Heart left ventricle (tissue), 16 donors: ENCODE data around the gene LCT. TPM values are rescaled to one million over a fixed set of nuclear protein-coding genes. Genes with fewer than 3 reads are reported as not detected.

Experiments used
- ATAC-seq, 4 donors: fragments of 200-7000 bp; cut with Tn5 transposase; one replicate each; pipeline ENCODE4 v1.9.1; 2020 to 2022; ENCODE audit warnings: moderate library complexity in 4 of 4, mild to moderate bottlenecking in 3 of 4, moderate number of reproducible peaks in 1 of 4
- DNase-seq, 5 donors: peaks; one replicate each; pipeline ENCODE4 v3.0.0-alpha.2; 2020
- H3K27ac ChIP-seq, 12 donors: fragments of 200-600 bp; sonication (generic) in 4 of 12; one replicate each; pipeline versions ENCODE4 v1.5.0 to v1.8.0; 2016 to 2022; ENCODE audit warnings: mild to moderate bottlenecking in 2 of 12
- H3K27me3 ChIP-seq, 9 donors: fragments of 200-600 bp; sonication (generic) in 2 of 9; one replicate each; pipeline versions ENCODE4 v1.5.1 to v1.8.0; 2016 to 2022; ENCODE audit warnings: mild to moderate bottlenecking in 3 of 9
- H3K36me3 ChIP-seq, 9 donors: fragments of 200-600 bp; sonication (generic) in 2 of 9; one replicate each; pipeline versions ENCODE4 v1.5.0 to v1.8.0; 2018 to 2022; ENCODE audit warnings: mild to moderate bottlenecking in 2 of 9
- H3K4me1 ChIP-seq, 12 donors: fragments of 200-600 bp; sonication (generic) in 4 of 12; one replicate each; pipeline versions ENCODE4 v1.5.0 to v1.8.0; 2016 to 2022; ENCODE audit warnings: mild to moderate bottlenecking in 3 of 12
- H3K4me3 ChIP-seq, 12 donors: fragments of 200-600 bp; sonication (generic) in 4 of 12; one replicate each; pipeline versions ENCODE4 v1.5.0 to v1.8.0; 2017 to 2022; ENCODE audit warnings: mild to moderate bottlenecking in 9 of 12, moderate library complexity in 4 of 12
- H3K9me3 ChIP-seq, 12 donors: fragments of 200-600 bp; sonication (generic) in 4 of 12; one replicate each; pipeline versions ENCODE4 v1.5.0 to v1.8.0; 2016 to 2022; ENCODE audit warnings: mild to moderate bottlenecking in 1 of 12
- POLR2A ChIP-seq, 2 donors: fragments of 450-650 bp; IDR thresholded peaks; one replicate each; pipeline ENCODE4 v1.6.1; 2017; ENCODE audit warnings: antibody characterized with exemption in 2 of 2, mild to moderate bottlenecking in 2 of 2, moderate library complexity in 2 of 2
- WGBS, 4 donors: extraction: QIAGEN DNeasy Blood & Tissue Kit in 2 of 4; methylation state at CpG; one replicate each; pipeline versions ENCODE4 v1.1.5 to v1.1.7; 2013 to 2018; 5-methylcytosine and 5-hydroxymethylcytosine counted together
- intact Hi-C, 10 donors: fragments of 100-400 bp; cut with DNase I; formaldehyde crosslinking; loops; one replicate each; pipeline versions ENCODE4 v1.11.1 to v1.14.2; 2022
- polyA plus RNA-seq, 2 donors: library from polyadenylated mRNA; stranded (reverse); fragments of 200-250 nt; gene quantifications; one replicate each; pipeline ENCODE4 v1.2.3, GENCODE V29; 2013
- total RNA-seq, 9 donors: library from RNA; depleted of rRNA in 2 of 9; stranded (reverse); fragments of >200 nt in 2 of 9; fragmentation: NEBNext Ultra II Directional in 3 of 9; extraction: Animal tissue kit (Norgen Biotek cat#: 25700) in 3 of 9; gene quantifications; one replicate each; pipeline versions ENCODE4 v1.1.0 to v1.2.4, GENCODE V29; 2016 to 2023
- TF ChIP-seq, protein P1 (sequence below), 12 donors: fragments of 200-600 bp; sonication (generic) in 4 of 12; IDR thresholded peaks; one replicate each; pipeline versions ENCODE4 v1.5.0 to v1.8.0; 2018 to 2022; ENCODE audit warnings: antibody characterized with exemption in 12 of 12, mild to moderate bottlenecking in 5 of 12
- donor health status: ischemic (EF 13 %, LVEDD 7.1; RV severe dilation, severe dysfunction).
- donor health status: healthy with polysubstance abuse.
- donor health status: DM: no; HTN: yes; CAD: no.
- donor health status: DM: no; HTN: no; CAD: no.
- donor health status: ischemic (EF 25% LVEDD 6.9; RV normal size, moderate dysfunction).
- donor health status: ischemic (EF 25% LVEDD 5.7; RV mildly dilated, moderate dysfunction).
- donor health status: healthy.
- donor health status: DM: yes; HTN: yes; CAD: no.
- donor health status: ischemic (EF 35%, LVEDD 5.7; RV mildly dilated, moderate dysfunction).
- donor health status: nonischemic (EF 11% LVEDD 7.7; RV severe dilation, severe dysfunction).
- donor health status: DM: yes; HTN: yes; CAD: no.
- donor health status: PGD.
- donor health status: ischemic (EF 29% LVEDD 5.4; RV normal size, mild dysfunction).
- donor health status: nonischemic (EF 23%, LVEDD 6.1; RV moderate dilation, normal function).

LCT gene
- total and polyA plus RNA-seq, 11 donors: 0.06 TPM; not detected in 10

DNA sequence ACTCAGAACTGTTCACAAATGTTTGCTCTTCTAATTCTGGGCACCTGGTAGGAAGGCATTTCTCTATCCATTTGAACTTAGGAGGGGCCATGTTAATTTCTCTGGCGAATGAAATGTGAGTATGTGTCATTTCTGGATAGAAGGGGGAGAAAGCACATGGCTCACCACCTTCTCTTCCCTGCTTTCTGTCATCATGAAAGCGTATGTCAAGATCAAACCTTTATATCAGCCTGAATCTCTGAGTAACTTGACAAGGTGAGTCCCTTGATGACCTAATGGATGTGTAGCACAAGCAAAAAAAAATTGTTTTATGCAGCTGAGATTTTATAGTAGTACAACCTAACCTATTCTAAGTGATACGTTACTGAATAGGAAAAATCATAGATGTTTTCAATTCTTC, 12.1 kb upstream of the LCT start:
- WGBS, 4 donors: 97 to 98% (median 97%) methylated on average over 3 of the region's 3 CpGs
- intact Hi-C loops: no loop called here
- H3K27ac ChIP-seq: no peak overlapping the region
- TF ChIP-seq POLR2A (IDR thresholded peaks at IDR 0.05): no peak
- TF ChIP-seq, protein P1, sequence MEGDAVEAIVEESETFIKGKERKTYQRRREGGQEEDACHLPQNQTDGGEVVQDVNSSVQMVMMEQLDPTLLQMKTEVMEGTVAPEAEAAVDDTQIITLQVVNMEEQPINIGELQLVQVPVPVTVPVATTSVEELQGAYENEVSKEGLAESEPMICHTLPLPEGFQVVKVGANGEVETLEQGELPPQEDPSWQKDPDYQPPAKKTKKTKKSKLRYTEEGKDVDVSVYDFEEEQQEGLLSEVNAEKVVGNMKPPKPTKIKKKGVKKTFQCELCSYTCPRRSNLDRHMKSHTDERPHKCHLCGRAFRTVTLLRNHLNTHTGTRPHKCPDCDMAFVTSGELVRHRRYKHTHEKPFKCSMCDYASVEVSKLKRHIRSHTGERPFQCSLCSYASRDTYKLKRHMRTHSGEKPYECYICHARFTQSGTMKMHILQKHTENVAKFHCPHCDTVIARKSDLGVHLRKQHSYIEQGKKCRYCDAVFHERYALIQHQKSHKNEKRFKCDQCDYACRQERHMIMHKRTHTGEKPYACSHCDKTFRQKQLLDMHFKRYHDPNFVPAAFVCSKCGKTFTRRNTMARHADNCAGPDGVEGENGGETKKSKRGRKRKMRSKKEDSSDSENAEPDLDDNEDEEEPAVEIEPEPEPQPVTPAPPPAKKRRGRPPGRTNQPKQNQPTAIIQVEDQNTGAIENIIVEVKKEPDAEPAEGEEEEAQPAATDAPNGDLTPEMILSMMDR (IDR thresholded peaks at IDR 0.05): no peak
- peaks cover 0 to 93% (median 72%) of the 10 kb centered on the region in 9 donors for H3K36me3 ChIP-seq
- H3K4me3 ChIP-seq: no peak overlapping the region
- no peaks in the 10 kb centered on the region for H3K27me3 ChIP-seq
- no peak for DNase-seq
- H3K9me3 ChIP-seq: no peaks in the 10 kb centered on the region
- ATAC-seq: no peak
- H3K4me1 ChIP-seq: no peaks in the 10 kb centered on the region

DNA sequence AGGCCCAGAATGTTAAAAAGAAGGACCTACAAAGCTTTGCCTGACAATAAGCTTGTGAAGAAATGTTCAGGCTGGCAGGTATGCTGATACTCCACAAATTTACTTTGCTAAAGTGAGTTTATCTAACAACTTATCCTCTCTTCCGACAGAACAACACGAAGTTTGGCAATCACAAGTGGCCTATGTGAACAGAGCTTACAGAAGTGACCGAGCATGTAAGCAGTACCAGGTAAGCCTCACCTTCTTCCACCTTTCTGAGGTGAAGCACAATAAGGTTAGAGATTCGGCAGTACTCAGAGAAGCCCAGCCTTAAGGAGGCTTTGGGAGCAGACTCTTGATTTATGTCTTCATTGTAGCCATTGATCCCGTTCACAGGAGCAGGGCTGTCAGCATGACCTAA, 9.0 kb upstream of the LCT start:
- no peaks in the 10 kb centered on the region for H3K27me3 ChIP-seq
- intact Hi-C loops: no loop called here
- peaks cover 0 to 5% (median 0%) of the 10 kb centered on the region in 12 donors for H3K4me1 ChIP-seq
- no peaks in the 10 kb centered on the region for H3K9me3 ChIP-seq
- TF ChIP-seq POLR2A (IDR thresholded peaks at IDR 0.05): no peak
- TF ChIP-seq, protein P1 (IDR thresholded peaks at IDR 0.05): no peak
- no peak overlapping the region for H3K4me3 ChIP-seq
- no peak for ATAC-seq
- no peak for DNase-seq
- 91 to 95% (median 93%) methylated on average over 5 of the region's 5 CpGs for WGBS, 4 donors
- H3K36me3 ChIP-seq: peaks cover 0 to 84% (median 61%) of the 10 kb centered on the region in 9 donors
- no peak overlapping the region for H3K27ac ChIP-seq

DNA sequence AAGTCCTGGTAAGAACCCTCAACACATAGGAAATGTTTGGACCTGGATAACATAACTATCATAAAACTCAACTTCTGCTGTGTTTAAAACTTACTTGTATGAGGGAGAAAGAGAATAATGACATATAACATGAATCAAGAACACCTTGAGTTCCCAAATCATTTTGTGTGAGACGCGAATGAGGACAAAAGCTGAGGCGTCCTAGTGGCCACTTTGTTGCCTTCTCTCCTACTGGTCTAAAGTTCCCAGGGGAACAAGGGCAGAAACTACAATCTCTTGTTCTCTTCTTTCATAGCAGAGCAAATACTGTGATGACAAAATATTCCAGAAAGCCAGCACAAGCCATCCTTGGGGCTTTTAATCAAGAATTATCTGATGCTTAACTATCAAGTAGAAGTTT, 8.3 kb upstream of the LCT start:
- H3K9me3 ChIP-seq: no peaks in the 10 kb centered on the region
- no peak overlapping the region for H3K27ac ChIP-seq
- H3K36me3 ChIP-seq: peaks cover 0 to 77% (median 54%) of the 10 kb centered on the region in 9 donors
- ATAC-seq (no peak), DNase-seq (no peak)
- H3K27me3 ChIP-seq: no peaks in the 10 kb centered on the region
- 88 to 92% (median 90%) methylated on average over 3 of the region's 3 CpGs for WGBS, 4 donors
- intact Hi-C loops: no loop called here
- peaks cover 0 to 12% (median 3%) of the 10 kb centered on the region in 12 donors for H3K4me1 ChIP-seq
- no peak for TF ChIP-seq POLR2A (IDR thresholded peaks at IDR 0.05)
- TF ChIP-seq, protein P1 (IDR thresholded peaks at IDR 0.05): no peak
- no peak overlapping the region for H3K4me3 ChIP-seq

DNA sequence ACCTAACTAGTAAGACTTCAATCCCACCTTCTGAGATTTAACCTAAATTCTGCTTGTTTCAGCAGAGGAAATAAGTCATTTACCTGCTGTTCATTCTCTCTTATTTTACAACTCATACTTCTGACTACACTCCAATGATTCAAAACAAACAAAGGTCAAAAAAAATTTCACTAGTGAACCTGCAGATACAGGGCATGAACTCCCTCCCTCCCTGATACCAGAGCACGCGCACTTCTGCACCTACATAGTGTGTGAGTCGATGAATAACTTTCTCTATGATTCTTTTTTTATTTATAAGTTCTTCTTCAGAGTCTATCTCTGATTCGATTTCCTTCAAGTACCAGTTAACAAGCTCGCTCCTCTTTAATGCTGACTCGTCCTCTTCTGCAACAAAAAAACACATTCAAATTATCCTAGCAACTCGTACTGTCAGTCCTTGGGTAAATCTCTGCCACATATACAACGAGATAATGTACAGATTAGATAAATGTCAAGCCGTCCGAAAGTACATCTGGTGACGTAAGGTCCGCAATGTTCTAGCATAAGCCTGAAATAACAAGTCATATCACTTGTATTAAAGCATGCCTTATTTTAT, 7.4 kb upstream of the LCT start:
- intact Hi-C loops: no loop called here
- TF ChIP-seq, protein P1 (IDR thresholded peaks at IDR 0.05): no peak
- Histone ChIP-seq H3K9me3 (no peaks in the 10 kb centered on the region), H3K4me3 (no peak overlapping the region), H3K4me1 (peaks cover 0 to 21% (median 11%) of the 10 kb centered on the region in 12 donors), H3K36me3 (peaks cover 0 to 71% (median 47%) of the 10 kb centered on the region in 9 donors), H3K27me3 (no peaks in the 10 kb centered on the region), H3K27ac (no peak overlapping the region)
- DNase-seq (no peak), ATAC-seq (no peak)
- WGBS, 4 donors: 80 to 82% (median 81%) methylated on average over 12 of the region's 12 CpGs
